Breast epithelium (tissue), 4 donors: Measurements from ENCODE around the gene CDH23. TPM values are rescaled to one million over a fixed set of nuclear protein-coding genes. Genes with fewer than 3 reads are reported as not detected.

ENCODE experiments used
- DNase-seq, 2 donors: peaks; one replicate each; pipeline ENCODE4 v3.0.0-alpha.2; 2019; ENCODE audit warnings: low spot score in 2 of 2
- H3K27ac ChIP-seq, 2 donors: fragments of 200-600 bp; sonication (generic) in 1 of 2; one replicate each; pipeline ENCODE4 v1.5.1; 2016 to 2019; ENCODE audit warnings: mild to moderate bottlenecking in 1 of 2
- H3K27me3 ChIP-seq, 2 donors: fragments of 200-600 bp; sonication (generic) in 1 of 2; one replicate each; pipeline versions ENCODE4 v1.5.1 to v1.6.0; 2017 to 2019; ENCODE audit warnings: control low read depth in 1 of 2, mild to moderate bottlenecking in 1 of 2
- H3K36me3 ChIP-seq: fragments of 200-600 bp; one replicate; pipeline ENCODE4 v1.5.1; 2019
- H3K4me1 ChIP-seq, 2 donors: fragments of 200-600 bp; sonication (generic); one replicate each; pipeline ENCODE4 v1.5.1; 2016 to 2019; ENCODE audit warnings: control low read depth in 1 of 2
- H3K4me3 ChIP-seq, 3 donors: fragments of 200-600 bp; sonication (generic); 1 replicate in 2 of 3; 2 replicates in 1 of 3; pipeline ENCODE4 v1.5.1; 2016 to 2019; ENCODE audit warnings: mild to moderate bottlenecking in 3 of 3, moderate library complexity in 2 of 3
- H3K9me3 ChIP-seq, 2 donors: fragments of 200-600 bp; sonication (generic) in 1 of 2; one replicate each; pipeline ENCODE4 v1.5.1; 2016 to 2019; ENCODE audit warnings: control low read depth in 1 of 2
- POLR2A ChIP-seq: fragments of 450-650 bp; IDR thresholded peaks from one replicate; pipeline ENCODE4 v1.6.1; 2016; ENCODE audit warnings: antibody characterized with exemption, mild to moderate bottlenecking, moderate library complexity
- POLR2AphosphoS5 ChIP-seq, 3 donors: sonication (generic); formaldehyde crosslinking; IDR thresholded peaks; one replicate each; pipeline ENCODE4 v1.6.1; 2017; ENCODE audit warnings: antibody characterized with exemption in 3 of 3
- intact Hi-C: fragments of 100-400 bp; cut with DNase I; formaldehyde crosslinking; loops from one replicate; pipeline ENCODE4 v1.15.1; 2023; ENCODE audit warnings: low total_unique reads
- total RNA-seq, 3 donors: library from RNA; depleted of rRNA; stranded (reverse); fragments of >200 nt; gene quantifications; one replicate each; pipeline ENCODE4 v1.1.0, GENCODE V29; 2016
- TF ChIP-seq, protein P1 (sequence below), 3 donors: fragments of 450-650 bp; IDR thresholded peaks; one replicate each; pipeline ENCODE4 v1.5.1; 2016 to 2017; ENCODE audit warnings: antibody characterized with exemption in 3 of 3, mild to moderate bottlenecking in 3 of 3, moderate library complexity in 3 of 3

The CDH23 gene
- total RNA-seq, 3 donors from 2014 or later: 8.5 to 13.8 (median 11.6) TPM

DNA sequence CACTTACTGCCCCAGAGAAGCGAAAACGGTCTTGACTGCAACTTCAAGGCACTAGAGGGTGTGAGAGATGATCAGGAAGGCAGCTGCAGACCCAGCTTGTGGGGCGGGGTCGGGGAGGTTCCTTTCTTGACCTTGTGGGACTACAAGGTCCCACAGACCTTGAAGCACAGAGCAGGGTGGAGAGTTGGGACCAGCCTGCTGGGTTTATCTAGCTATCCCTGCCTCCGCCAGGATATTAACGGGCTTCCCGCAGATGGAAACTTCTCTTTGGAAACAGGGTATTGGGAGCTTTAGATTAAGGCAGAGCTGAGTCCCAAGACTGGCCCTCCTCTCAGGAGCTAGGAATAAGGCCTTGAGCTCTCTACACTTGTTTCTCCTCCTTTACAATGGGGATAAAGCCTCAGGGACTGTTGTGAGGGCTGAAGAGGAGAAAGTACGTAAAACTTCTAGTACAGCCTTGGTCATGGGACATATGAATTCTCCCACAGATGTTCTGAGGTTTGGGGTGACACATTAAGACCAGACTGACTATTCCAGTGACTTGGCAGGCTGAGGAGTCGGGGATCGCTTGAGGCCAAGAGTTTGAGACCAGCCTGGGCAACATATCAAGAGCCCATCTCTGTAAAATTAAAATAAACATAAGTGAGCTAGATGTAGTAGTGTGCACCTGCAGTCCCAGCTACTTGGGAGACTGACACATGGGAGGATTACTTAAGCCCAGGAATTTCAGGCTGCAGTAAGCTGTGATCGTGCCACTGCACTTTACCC lies 153.2 kb downstream of the CDH23 start:
- no peaks in the 10 kb centered on the region for H3K36me3 ChIP-seq
- DNase-seq: no peak
- no peak overlapping the region for H3K27ac ChIP-seq
- TF ChIP-seq POLR2A: no peak
- TF ChIP-seq, protein P1, sequence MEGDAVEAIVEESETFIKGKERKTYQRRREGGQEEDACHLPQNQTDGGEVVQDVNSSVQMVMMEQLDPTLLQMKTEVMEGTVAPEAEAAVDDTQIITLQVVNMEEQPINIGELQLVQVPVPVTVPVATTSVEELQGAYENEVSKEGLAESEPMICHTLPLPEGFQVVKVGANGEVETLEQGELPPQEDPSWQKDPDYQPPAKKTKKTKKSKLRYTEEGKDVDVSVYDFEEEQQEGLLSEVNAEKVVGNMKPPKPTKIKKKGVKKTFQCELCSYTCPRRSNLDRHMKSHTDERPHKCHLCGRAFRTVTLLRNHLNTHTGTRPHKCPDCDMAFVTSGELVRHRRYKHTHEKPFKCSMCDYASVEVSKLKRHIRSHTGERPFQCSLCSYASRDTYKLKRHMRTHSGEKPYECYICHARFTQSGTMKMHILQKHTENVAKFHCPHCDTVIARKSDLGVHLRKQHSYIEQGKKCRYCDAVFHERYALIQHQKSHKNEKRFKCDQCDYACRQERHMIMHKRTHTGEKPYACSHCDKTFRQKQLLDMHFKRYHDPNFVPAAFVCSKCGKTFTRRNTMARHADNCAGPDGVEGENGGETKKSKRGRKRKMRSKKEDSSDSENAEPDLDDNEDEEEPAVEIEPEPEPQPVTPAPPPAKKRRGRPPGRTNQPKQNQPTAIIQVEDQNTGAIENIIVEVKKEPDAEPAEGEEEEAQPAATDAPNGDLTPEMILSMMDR (IDR thresholded peaks at IDR 0.05): no peak
- H3K9me3 ChIP-seq: no peaks in the 10 kb centered on the region
- H3K4me1 ChIP-seq: no peaks in the 10 kb centered on the region
- H3K27me3 ChIP-seq: no peaks in the 10 kb centered on the region
- no peak overlapping the region for H3K4me3 ChIP-seq
- intact Hi-C loops: no loop called here

DNA sequence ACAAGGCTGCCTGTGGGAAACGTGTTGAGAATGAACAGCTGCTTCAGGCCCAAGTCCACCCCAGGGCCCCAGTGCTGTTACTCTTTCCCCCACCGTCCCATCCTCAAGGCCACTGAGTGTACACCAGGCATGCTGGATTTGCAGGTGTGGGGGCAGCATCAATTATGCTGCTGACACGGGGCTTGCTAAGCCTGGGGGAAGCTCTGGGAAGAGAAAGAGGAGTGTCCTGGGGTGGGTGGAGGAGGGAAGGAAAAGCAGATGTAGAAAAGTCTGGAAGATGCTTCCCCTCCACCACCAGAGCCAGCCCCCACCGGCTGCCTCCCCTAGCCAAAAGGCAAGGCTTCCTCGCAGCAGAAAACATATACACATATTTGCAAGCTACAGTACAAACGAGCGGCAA lies 153.9 kb downstream of the CDH23 start:
- intact Hi-C loops: no loop called here
- no peaks in the 10 kb centered on the region for H3K36me3 ChIP-seq

DNA sequence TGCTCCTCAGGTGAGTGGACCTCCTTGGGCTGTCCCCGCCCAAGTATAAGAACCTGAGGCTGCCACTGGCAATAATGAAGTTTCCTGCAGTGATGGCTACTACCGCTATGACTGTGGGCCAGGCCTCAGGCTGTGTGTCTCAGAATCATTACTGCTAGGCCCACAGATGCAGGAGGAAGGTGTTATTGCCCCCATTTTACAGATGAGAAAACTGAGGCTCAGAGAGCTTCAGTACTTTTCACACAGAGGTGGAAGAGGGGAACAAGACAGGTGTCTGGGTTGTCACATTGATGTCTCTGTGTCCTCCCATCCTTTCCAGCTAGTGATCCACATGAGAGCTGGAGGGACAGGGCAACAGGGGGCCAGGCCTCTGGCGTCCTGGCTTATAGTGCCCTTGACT lies 155.2 kb downstream of the CDH23 start:
- Histone ChIP-seq H3K36me3 (no peaks in the 10 kb centered on the region), H3K4me3 (no peak overlapping the region), H3K27ac (no peak overlapping the region), H3K9me3 (no peaks in the 10 kb centered on the region), H3K27me3 (no peaks in the 10 kb centered on the region), H3K4me1 (no peaks in the 10 kb centered on the region)
- no peak for DNase-seq
- TF ChIP-seq, protein P1 (IDR thresholded peaks at IDR 0.05): no peak
- TF ChIP-seq POLR2A: no peak
- TF ChIP-seq POLR2AphosphoS5 (IDR thresholded peaks at IDR 0.05): no peak
- intact Hi-C loops: no loop called here

More for the DNA sequence above, 153.9 kb downstream of the CDH23 start:
- Histone ChIP-seq H3K4me1 (no peaks in the 10 kb centered on the region), H3K27me3 (no peaks in the 10 kb centered on the region), H3K4me3 (no peak overlapping the region), H3K27ac (no peak overlapping the region), H3K9me3 (no peaks in the 10 kb centered on the region)
- TF ChIP-seq POLR2A: no peak
- TF ChIP-seq, protein P1 (IDR thresholded peaks at IDR 0.05): no peak
- TF ChIP-seq POLR2AphosphoS5 (IDR thresholded peaks at IDR 0.05): no peak
- no peak for DNase-seq

DNA sequence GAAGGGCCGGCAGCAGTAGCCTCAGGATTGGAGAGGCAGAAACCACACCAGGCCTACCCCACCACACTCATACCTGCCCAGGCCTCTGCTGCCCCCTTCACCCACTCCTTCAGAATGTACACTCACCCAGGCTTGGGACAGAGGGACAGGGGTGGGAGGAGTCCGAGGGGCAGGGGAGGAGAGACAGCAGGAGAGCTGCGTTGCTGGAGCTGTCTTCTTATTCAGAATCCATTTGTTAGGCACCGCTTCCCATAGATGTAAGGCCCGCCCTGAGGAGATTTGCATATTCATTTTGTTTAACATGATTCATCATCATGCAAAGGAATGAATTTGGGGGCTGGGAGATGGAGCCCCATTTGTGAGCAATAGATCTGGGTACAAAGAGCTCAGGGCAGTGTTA lies 156.7 kb downstream of the CDH23 start:
- Histone ChIP-seq H3K36me3 (no peaks in the 10 kb centered on the region), H3K4me1 (no peaks in the 10 kb centered on the region), H3K4me3 (no peak overlapping the region), H3K27me3 (no peaks in the 10 kb centered on the region), H3K9me3 (no peaks in the 10 kb centered on the region), H3K27ac (no peak overlapping the region)
- DNase-seq: no peak
- no peak for TF ChIP-seq POLR2AphosphoS5 (IDR thresholded peaks at IDR 0.05)
- no peak for TF ChIP-seq POLR2A
- TF ChIP-seq, protein P1 (IDR thresholded peaks at IDR 0.05): no peak
- intact Hi-C loops: no loop called here

DNA sequence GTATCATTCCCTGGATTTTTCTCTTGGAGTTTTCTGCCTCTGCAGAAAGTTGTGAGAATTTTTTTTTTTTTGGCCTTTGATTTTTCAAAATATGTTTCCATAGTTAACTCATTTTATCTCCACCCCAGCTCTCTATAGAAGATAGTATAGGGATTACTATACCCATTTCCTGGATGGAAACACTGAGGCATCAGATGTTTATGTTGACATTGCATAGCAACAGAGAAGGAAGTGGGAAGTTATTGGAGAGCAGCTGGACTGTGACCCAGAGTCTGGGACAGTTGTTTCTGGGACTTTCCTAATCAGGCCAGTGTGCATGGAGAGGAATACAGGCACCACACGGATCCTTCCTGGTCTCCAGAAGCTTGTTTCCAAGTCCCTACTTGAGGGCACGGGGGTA lies 158.0 kb downstream of the CDH23 start:
- H3K9me3 ChIP-seq: no peaks in the 10 kb centered on the region
- intact Hi-C loops: no loop called here
- H3K36me3 ChIP-seq: no peaks in the 10 kb centered on the region

More for the DNA sequence above, 158.0 kb downstream of the CDH23 start:
- DNase-seq: no peak
- no peak overlapping the region for H3K4me3 ChIP-seq
- H3K27me3 ChIP-seq: no peaks in the 10 kb centered on the region
- TF ChIP-seq POLR2AphosphoS5 (IDR thresholded peaks at IDR 0.05) (no peak), POLR2A (no peak)
- TF ChIP-seq, protein P1 (IDR thresholded peaks at IDR 0.05): no peak
- no peak overlapping the region for H3K27ac ChIP-seq
- H3K4me1 ChIP-seq: no peaks in the 10 kb centered on the region
